ENCODE results near the gene ACAN. TPM values are rescaled to one million over a fixed set of nuclear protein-coding genes. Genes with fewer than 3 reads are reported as not detected.

The ACAN gene
- total RNA-seq, 1 donor from 2014 or later = 1.2 TPM

Other genes with a start within 250 kb of the ACAN start
- 58.9 and 73.0 TPM in 2 replicates for gene AEN, start 182.1 kb upstream of the ACAN start, total RNA-seq
- 22.2 and 49.4 TPM in 2 replicates for gene ISG20, start 164.4 kb upstream of the ACAN start, total RNA-seq
- gene HAPLN3, start 92.1 kb downstream of the ACAN start, total RNA-seq = 52.2 and 95.6 TPM in 2 replicates
- 48.1 and 49.7 TPM in 2 replicates for gene MFGE8, start 109.9 kb downstream of the ACAN start, total RNA-seq

Measured in dermis blood vessel endothelial cell (primary cell).